Measurements from ENCODE around the gene SRI. TPM values are rescaled to one million over a fixed set of nuclear protein-coding genes. Genes with fewer than 3 reads are reported as not detected.
A peak's percentile ranks its signal among the peaks of the same experiment; 100 is the strongest.

The SRI gene
- total RNA-seq, 1 donor from 2014 or later: 73.1 TPM

- no peak for ATAC-seq
Measured at GRCh38 chr7:88224601-88225275, 4.9 kb upstream of the SRI start.

GRCh38 chr7:88223265-88223664 is 3.4 kb upstream of the SRI start:
- no peak for ATAC-seq

GRCh38 chr7:88218836-88219605 is 817 bp downstream of the SRI start:
- ATAC-seq: peak; percentile 41

- ATAC-seq: no peak
Measured at GRCh38 chr7:88218429-88218745, 1.5 kb downstream of the SRI start.

- ATAC-seq: no peak
Measured at GRCh38 chr7:88217675-88218428, 2.0 kb downstream of the SRI start.

- no peak for ATAC-seq
Measured at GRCh38 chr7:88216276-88216675, 3.6 kb downstream of the SRI start.

- no peak for ATAC-seq
Measured at GRCh38 chr7:88215295-88215694, 4.5 kb downstream of the SRI start.

GRCh38 chr7:88214456-88214855 is 5.4 kb downstream of the SRI start:
- ATAC-seq: no peak

GRCh38 chr7:88212918-88213317 is 6.9 kb downstream of the SRI start:
- ATAC-seq: no peak

GRCh38 chr7:88208521-88208920 is 11.3 kb downstream of the SRI start:
- no peak for ATAC-seq

- no peak for ATAC-seq
Measured at GRCh38 chr7:88206254-88206653, 13.6 kb downstream of the SRI start.

GRCh38 chr7:88205179-88205578 is 14.7 kb downstream of the SRI start:
- no peak for ATAC-seq

GRCh38 chr7:88204525-88205110 is 15.2 kb downstream of the SRI start:
- no peak for ATAC-seq

- ATAC-seq: no peak
Measured at GRCh38 chr7:88203401-88203800, 16.4 kb downstream of the SRI start.

- no peak for ATAC-seq
Measured at GRCh38 chr7:88202799-88203198, 17.0 kb downstream of the SRI start.

- no peak for ATAC-seq
Measured at GRCh38 chr7:88202278-88202677, 17.6 kb downstream of the SRI start.

GRCh38 chr7:88201305-88201704 is 18.5 kb downstream of the SRI start:
- no peak for ATAC-seq

- ATAC-seq: no peak
Measured at GRCh38 chr7:88200789-88201188, 19.0 kb downstream of the SRI start.

- ATAC-seq: no peak
Measured at GRCh38 chr7:88200261-88200660, 19.6 kb downstream of the SRI start.

GRCh38 chr7:88191911-88192310 is 27.9 kb downstream of the SRI start:
- ATAC-seq: no peak

GRCh38 chr7:88185650-88186049 is 34.2 kb downstream of the SRI start:
- no peak for ATAC-seq

- peak; percentile 72 for ATAC-seq
Measured at GRCh38 chr7:88184848-88185304, 35.0 kb downstream of the SRI start.

GRCh38 chr7:88183051-88183450 is 36.8 kb downstream of the SRI start:
- ATAC-seq: no peak
